HepG2 (cell line): ENCODE measurements around the gene DIPK1B.

Source experiments
- CREB1 ChIP-seq, 2 experiments: fragments of 450-650 bp in 1 of 2; IDR thresholded peaks; 2 replicates each; pipeline ENCODE4 v1.6.1; 2016 to 2017; ENCODE audit warnings: control low read depth in 1 of 2, mild to moderate bottlenecking in 1 of 2, missing compliant biosample characterization in 1 of 2, missing genetic modification characterization in 1 of 2
- FOXA1 ChIP-seq, 2 experiments: fragments of 450-650 bp in 1 of 2; sonication (generic) in 1 of 2; formaldehyde crosslinking in 1 of 2; IDR thresholded peaks; 2 replicates each; pipeline versions ENCODE4 v1.4.0 to v1.6.1; 2016 to 2020; ENCODE audit warnings: missing genetic modification reagents in 1 of 2
- KLF13 ChIP-seq: sonication (generic); formaldehyde crosslinking; IDR thresholded peaks from 2 replicates; pipeline ENCODE4 v1.4.0; 2020; ENCODE audit warnings: mild to moderate bottlenecking, missing genetic modification reagents
- MED8 ChIP-seq: sonication (generic); formaldehyde crosslinking; IDR thresholded peaks from 2 replicates; pipeline ENCODE4 v1.8.1; 2023; ENCODE audit warnings: mild to moderate bottlenecking, missing genetic modification reagents; ENCODE audit not compliant: insufficient replicate concordance
- NFIB ChIP-seq: sonication (generic); formaldehyde crosslinking; IDR thresholded peaks from 2 replicates; pipeline ENCODE4 v1.9.0; 2021; ENCODE audit warnings: missing genetic modification reagents, mild to moderate bottlenecking, borderline replicate concordance
- RBM39 ChIP-seq: fragments of 200-400 bp; formaldehyde crosslinking; IDR thresholded peaks from one replicate; pipeline ENCODE4 v1.6.1; 2018; ENCODE audit warnings: antibody characterized with exemption, mild to moderate bottlenecking, low read depth, low read length; ENCODE audit not compliant: poor library complexity, severe bottlenecking
- TF ChIP-seq, protein P1 (sequence below): IDR thresholded peaks from 2 replicates; pipeline ENCODE4 v1.6.1; 2012; ENCODE audit warnings: inconsistent platforms
- TF ChIP-seq, protein P2 (sequence below): sonication (generic); formaldehyde crosslinking; IDR thresholded peaks from 2 replicates; pipeline ENCODE4 v1.5.0; 2020; ENCODE audit warnings: mild to moderate bottlenecking, missing genetic modification reagents, moderate library complexity

DNA sequence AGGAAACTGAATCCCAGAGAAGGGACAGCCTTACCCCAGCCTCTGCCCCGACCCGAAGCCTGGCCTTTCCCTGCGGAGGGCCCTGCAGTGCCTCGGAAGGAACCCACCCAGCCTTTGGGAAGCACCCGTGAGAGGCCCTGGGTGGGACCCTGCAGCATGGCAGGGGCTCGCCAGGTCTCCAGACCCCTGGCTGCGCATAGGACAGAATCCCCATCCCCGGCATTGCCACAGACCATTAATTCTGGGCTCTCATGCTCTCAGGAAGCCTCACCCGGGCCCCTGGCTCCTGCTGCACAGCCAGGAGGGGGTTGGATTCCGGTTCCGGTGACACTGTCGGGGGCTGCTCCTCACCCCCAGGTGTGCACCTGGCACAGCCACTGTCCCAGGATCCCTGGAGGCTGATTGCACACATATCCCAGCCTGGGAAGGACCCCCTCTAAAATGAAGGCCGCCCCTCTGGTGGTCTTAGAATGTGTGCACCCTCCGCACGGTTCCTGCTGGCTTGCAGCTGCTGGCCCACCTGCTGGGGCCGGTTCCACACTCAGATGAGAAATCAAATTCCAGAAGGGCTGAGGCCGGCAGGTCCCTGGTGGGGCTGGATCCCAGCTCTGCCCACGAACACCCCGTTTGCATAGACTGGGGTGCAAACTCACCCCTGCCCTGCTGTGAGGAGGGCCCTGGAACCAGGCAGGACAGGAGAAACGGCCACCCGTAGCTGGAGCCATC lies 45.0 kb upstream of the DIPK1B start:
- TF ChIP-seq CREB1 (IDR thresholded peaks at IDR 0.05) (no peak), CREB1 (CRISPR knock-in tag; IDR thresholded peaks at IDR 0.05) (no peak), KLF13 (CRISPR knock-in tag) (no peak), FOXA1 (IDR thresholded peaks at IDR 0.05) (no peak), FOXA1 (CRISPR knock-in tag; IDR thresholded peaks at IDR 0.05) (no peak), NFIB (CRISPR knock-in tag) (no peak), RBM39 (no peak), MED8 (CRISPR knock-in tag) (no peak)
- TF ChIP-seq, protein P1, sequence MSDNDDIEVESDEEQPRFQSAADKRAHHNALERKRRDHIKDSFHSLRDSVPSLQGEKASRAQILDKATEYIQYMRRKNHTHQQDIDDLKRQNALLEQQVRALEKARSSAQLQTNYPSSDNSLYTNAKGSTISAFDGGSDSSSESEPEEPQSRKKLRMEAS = no peak
- TF ChIP-seq, protein P2, sequence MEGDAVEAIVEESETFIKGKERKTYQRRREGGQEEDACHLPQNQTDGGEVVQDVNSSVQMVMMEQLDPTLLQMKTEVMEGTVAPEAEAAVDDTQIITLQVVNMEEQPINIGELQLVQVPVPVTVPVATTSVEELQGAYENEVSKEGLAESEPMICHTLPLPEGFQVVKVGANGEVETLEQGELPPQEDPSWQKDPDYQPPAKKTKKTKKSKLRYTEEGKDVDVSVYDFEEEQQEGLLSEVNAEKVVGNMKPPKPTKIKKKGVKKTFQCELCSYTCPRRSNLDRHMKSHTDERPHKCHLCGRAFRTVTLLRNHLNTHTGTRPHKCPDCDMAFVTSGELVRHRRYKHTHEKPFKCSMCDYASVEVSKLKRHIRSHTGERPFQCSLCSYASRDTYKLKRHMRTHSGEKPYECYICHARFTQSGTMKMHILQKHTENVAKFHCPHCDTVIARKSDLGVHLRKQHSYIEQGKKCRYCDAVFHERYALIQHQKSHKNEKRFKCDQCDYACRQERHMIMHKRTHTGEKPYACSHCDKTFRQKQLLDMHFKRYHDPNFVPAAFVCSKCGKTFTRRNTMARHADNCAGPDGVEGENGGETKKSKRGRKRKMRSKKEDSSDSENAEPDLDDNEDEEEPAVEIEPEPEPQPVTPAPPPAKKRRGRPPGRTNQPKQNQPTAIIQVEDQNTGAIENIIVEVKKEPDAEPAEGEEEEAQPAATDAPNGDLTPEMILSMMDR (CRISPR knock-in tag) = no peak
